ENCODE results near the gene SURF1. TPM values are rescaled to one million over a fixed set of nuclear protein-coding genes. Genes with fewer than 3 reads are reported as not detected.
"Not testable (repeated sequence)": the region's sequence is repeated elsewhere in the genome, so short reads cannot be mapped to it uniquely, and the experiment has no call there.

SURF1 gene
- total RNA-seq, 1 experiment from 2014 or later = 57.8 TPM

- no peak for DNase-seq (ENCODE audit: low read depth)
These were observed 28.5 kb upstream of the SURF1 start for GRCh38 chr9:133384736-133385321.

DNA sequence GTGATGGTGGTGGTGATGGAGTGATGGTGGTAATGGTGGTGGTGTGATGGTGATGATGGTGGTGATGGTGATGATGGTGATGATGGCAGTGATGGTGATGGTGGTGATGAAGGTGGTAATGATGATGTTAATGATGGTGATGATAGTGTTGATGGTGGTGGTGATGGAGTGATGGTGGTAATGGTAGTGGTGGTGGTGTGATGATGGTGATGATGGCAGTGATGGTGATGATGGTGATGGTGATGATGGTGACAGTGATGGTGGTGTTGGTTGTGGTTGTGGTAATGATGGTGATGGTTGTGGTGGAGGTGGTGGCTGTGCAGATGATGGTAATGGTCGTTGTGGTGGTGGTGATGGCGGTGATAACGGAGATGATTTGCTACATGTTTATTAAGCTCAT lies 27.2 kb upstream of the SURF1 start:
- no peak for DNase-seq (ENCODE audit: low read depth)

DNA sequence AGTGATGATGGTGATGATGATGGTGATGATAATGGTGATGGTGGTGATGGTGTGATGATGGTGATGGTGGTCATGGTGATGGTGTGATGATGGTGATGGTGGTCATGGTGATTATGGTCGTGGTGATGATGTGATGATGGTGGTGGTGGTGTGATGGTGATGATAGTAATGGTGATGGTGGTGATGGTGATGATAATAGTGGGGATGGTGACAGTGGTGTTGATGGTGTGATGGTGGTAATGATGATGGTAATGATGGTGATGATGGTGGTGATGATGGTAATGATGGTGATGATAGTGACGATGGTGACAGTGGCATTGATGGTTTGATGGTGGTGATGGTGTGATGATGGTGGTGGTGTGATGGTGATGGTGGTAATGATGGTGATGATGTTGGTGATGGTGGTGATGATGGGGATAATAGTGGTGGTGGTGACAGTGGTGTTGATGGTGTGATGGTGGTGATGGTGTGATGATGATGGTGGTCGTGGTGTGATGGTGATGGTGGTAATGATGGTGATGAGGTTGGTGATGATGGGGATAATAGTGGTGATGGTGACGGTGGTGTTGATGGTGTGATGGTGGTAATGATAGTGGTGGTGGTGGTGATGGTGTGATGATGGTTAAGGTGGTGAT lies 26.3 kb upstream of the SURF1 start:
- DNase-seq (ENCODE audit: low read depth) = no peak

GRCh38 chr9:133380734-133381133 lies 24.4 kb upstream of the SURF1 start:
- DNase-seq (ENCODE audit: low read depth) = no peak

DNA sequence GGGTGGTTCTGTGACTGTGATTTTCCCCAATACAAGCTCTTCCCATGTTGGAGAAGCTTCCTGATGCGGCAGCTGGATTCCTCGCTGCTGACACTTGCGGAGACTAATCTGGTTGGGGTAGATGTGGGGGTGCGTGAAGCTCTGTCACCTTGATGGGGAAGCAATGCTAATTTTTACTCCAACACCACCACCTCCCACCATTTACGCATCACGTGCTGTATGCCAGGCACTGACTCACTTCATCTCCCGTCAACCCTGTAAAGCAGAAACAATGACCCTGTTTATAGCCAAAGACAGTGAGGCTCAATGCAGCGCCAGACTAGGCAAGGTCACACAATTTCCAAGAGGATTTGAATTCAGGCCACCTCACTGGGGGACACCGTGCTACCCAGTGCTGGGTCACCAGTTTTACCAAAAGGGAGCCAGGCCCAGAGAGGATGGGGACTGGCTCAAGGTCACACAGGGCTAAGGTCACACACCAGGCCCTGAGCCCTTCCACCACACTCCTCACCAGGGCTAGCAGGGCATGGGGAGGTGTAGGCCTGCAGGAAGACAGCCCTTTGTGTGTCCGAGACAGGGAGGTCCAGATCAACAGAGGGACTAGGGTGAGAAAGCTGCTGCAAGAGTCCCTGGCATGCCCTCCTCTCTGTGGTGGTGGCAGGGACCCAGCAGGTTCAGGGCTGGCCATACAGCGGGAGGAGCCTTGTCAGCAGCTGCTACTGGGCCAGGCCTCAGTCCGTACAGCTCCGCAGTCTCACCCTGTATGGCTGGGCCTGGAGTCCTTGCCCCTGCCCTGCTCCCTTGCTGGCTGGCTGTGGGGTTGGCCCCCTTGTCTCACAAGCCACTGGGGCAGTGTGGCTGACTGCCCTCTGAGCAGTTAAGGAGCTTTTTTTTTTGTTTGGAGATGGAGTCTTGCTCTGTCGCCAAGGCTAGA lies 23.1 kb upstream of the SURF1 start:
- DNase-seq (ENCODE audit: low read depth) = no peak

DNA sequence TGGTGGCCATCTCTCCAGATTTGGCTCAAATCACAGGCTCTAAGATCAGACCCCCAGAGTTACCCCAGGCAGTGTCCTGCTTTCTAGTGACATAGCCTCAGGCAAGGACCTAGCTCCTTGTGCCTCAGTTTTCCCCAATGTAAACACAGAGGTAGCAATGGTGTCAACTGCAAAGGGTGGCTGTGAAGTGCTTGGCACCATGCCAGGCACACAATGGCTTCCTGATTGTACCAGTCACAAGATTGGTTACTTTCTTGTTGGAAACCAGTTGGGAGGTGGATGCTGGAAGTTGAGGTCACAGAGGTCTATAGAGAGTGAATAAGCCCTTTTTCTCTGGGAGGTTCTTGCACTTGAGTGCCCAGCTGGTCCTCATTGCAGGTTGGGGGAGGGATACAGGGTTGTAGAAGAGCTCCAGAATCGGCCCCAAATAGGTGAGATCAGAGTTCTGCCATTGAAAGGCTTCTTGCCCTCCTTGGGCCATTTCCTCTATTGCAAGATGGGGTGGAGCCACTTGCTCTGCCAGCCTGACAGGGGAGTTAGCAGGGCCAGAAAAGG lies 22.2 kb upstream of the SURF1 start:
- DNase-seq (ENCODE audit: low read depth) = no peak

DNA sequence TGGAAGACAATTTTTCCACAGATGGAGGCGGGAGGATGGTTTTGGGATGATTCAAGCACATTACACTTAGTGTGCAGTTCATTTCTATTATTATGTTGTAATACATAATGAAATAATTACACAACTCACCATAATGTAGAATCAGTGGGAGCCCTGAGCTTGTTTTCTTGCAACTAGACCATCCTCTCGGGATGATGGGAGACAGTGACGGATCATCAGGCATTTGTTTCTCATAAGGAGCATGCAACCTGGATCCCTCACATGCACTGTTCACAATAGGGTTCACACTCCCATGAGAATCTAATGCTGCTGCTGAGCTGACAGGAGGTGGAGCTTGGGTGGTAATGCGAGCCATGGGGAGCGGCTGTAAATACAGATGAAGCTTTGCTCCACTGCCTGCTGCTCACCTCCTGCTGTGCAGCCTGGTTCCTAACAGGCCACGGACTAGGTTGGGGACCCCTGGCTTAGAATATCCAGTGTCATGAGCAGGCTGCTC lies 21.5 kb upstream of the SURF1 start:
- DNase-seq (ENCODE audit: low read depth) = peak; percentile 39

DNA sequence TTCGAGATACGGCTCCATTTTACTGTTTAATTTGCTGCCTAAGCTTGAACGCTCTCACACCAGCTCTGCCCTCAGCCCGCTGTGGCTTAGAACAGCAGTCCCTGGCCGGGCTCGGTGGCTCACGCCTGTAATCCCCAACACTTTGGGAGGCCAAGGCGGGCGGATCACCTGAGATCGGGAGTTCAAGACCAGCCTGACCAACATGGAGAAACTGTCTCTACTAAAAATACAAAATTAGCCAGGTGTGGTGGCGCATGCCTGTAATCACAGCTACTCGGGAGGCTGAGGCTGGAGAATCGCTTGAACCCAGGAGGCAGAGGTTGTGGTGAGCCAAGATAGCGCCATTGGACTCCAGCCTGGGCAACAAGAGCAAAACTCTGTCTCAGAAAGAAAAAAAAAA lies 21.0 kb upstream of the SURF1 start:
- not testable (repeated sequence) for DNase-seq (ENCODE audit: low read depth)

DNA sequence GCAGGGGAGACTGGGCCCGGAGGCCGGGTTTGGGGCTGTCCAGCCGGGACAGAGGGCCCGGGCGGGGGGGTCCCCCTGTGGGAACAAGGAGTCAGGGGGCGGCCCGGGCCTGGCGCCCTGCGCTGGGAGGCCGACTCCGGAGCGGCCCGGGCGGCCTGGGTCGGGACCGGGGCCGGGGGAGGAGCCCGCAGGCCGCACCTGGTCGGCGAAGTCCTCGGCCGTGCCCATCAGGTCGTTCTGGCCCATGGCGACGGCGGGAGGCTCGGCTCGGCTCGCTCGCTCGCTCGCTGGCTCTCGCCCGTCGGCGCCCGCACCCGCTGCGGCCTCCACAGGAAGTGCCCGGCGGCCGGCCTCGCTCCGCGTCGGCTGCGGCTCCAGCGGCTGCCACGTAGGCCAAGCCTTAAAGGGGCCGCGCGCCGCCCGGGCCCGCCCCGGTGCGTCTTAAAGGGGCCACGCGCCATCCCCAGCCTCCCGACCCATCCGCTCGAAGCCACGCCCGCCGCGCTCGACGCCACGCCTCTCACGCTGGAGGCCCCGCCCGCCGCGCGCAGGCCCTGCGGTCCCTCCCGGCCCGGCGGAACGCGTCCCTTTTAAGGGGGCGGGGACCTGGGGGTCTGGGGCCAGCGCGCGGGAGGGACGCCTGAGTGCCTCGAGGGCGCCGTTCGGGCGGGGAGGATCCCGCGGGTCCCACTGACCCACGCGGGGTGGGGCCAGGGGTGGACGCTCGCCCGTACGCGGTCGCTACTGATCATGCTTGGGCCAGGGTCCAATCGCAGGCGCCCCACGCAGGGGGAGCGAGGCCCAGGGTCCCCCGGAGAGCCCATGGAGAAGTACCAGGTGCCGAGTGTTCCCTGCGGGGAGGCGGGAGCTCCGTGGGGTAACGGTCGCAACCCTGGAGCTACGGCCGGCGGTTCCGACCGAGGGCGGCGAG lies 19.7 kb upstream of the SURF1 start, which contains the start of the genes STKLD1 and SURF4:
Gene STKLD1, plus strand, starts transcription at position 643 of the 931 bp plus-strand sequence. Its CDS starts 108 bp downstream, at position 751.
Gene SURF4, minus strand, starts transcription at position 337 of the 931 bp plus-strand sequence. Its CDS starts 91 bp downstream, at position 246.
- peak; percentile 99 for DNase-seq (ENCODE audit: low read depth)

DNA sequence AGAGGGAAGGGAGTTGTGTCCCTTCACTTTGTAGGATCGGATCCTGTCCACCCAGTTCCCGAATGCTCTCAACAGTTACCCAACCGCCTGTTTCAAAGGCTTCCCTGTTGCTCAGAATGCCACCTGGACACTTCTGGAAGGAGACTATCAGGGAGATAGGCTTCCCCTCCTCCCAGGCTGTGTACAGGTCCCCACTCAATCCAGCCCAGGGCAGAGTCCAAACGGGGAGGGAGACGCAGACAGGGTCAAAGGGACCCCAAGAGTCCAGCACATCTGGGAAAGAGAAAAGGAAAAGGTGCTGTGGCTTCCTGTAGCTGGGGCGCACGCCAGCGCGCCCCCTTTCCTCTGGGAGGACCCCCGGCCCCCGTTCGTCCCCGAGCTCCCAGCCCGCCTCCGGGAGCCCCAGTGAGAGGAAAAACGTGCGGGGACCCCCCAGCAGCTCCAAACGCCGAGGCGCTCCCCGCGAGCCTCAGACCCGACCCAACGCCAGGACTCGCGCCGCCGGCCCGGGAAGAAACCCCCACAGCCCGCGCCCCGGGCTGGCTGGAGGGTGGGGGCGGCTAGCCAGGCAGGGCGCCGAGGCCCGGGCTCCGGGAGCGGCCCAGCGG lies 18.9 kb upstream of the SURF1 start:
- peak; percentile 55 for DNase-seq (ENCODE audit: low read depth)

- peak; percentile 52 for DNase-seq (ENCODE audit: low read depth)
These were observed 18.4 kb upstream of the SURF1 start for GRCh38 chr9:133374612-133375115.

DNA sequence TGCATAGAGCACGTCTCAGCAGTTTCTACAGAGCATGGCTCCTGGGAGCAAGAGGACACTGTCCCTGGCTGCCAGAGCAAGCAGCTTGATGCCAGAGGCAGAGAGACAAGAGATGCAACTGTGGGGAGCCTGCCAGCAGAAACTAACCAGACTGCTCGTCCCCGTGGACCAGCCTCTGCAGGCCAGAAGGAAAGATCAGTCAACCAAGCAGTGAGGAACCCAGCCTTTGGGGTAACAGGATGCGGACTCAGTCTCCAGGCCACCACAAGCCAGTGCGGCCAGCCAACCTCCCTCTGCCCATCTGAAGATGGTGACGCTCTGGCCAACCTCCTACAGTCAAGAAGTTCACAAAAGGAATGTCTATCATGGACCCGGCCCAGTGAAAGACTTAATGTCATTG lies 15.9 kb upstream of the SURF1 start:
- no peak for DNase-seq (ENCODE audit: low read depth)

GRCh38 chr9:133371261-133371711 lies 15.0 kb upstream of the SURF1 start:
- no peak for DNase-seq (ENCODE audit: low read depth)

DNA sequence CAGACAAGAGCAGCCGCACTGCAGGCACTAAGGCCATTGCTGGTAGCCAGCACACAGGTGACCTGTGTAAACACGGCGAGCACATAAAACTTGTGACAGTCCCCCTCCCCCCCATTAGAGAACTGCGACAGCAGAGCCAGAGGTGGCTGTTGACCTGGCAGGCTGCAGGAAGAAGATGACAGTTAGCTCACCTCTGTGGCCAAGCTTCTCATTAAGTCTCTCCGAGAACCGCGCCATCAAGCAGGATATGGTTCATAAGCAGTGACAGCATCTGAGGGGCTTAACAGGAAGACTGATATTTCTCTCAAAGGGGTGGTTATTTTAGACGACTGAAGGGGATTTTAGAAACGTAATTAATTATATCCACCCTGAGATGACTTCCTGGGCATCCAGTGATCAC lies 14.4 kb upstream of the SURF1 start:
- DNase-seq (ENCODE audit: low read depth) = no peak

DNA sequence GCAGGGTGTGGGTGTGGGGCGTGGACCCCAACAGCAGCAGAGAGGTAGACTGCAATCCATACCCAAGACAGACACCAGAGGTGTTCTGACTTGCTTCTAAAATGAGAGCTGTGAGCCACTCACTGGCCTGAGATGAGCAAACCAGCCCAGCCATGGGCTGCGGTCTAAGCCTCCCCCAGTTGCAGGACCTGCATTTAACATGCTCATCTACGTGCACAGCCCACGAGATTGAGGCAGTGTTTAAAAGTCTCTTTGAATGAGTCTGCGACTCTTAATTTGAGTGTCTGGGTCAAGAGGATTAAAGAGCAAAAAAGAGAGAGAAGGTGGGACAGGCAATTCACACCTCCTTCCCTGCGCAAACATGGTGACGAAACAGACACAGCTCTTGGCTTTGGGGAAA lies 13.6 kb upstream of the SURF1 start:
- no peak for DNase-seq (ENCODE audit: low read depth)

DNA sequence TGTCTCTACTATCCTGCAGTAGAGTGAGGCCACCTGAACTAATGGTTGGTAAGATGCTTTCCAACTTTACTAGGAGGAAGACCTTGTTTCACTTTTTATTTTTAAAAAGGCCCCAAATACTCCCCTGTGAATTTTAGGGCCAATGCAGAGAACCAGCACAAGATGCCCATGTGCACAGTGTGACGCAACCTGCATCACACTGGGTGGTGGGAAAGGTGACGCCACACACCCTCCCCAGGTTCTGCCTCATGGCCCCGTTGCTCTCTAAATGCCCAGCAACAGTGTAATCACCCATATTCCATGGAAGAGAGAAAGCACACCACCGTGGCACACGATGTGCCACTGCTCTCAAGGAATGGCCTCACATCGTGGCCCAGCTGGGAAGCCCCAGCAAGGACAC lies 13.1 kb upstream of the SURF1 start:
- no peak for DNase-seq (ENCODE audit: low read depth)

DNA sequence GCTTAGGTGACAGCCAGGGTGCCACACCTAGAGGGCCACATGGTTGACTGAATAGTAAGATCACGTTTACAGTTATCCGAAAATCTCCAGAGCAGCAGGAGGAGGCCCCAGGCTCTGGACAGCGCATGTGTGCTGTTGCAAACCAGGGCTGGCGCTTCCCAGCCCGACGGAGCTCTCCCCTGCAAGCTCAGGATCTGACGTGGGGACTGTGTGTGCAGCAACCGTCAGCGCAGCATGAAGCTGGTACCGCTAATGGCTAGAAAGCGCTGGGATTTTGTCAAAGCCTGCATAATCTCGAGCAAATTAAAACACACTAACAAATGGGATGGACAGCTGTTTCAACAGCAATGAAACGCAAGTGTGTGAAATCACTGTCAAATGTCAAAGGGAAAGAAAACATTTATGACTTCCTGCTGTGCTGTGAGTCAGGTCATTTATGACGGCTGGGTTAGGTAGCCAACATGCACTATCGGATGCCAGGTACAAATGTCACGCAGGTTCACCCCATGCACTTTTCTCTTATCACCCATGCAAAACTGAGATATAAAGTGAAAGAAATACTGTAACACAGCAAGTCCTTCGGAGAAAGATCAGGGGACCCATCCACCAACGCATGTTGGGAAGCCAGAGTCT lies 12.1 kb upstream of the SURF1 start:
- no peak for DNase-seq (ENCODE audit: low read depth)

DNA sequence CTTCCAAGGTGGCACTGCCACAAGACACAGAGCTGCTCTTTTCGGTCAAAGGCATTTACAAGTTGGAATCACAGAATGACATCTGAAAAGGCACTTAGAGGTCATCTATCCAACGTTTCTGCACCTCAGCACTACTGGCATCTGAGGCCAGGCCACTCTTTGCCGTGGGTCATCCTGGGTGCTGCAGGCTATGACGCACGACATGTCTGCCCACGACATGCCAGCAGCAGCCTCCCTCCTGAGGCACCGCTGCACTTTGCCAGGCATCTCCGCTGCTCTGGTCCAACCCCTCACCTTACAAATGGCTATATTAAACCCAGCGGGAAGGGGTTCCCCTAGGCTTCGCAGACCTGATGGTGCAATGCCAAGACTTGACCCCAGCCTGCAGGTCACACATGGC lies 11.5 kb upstream of the SURF1 start:
- no peak for DNase-seq (ENCODE audit: low read depth)

DNA sequence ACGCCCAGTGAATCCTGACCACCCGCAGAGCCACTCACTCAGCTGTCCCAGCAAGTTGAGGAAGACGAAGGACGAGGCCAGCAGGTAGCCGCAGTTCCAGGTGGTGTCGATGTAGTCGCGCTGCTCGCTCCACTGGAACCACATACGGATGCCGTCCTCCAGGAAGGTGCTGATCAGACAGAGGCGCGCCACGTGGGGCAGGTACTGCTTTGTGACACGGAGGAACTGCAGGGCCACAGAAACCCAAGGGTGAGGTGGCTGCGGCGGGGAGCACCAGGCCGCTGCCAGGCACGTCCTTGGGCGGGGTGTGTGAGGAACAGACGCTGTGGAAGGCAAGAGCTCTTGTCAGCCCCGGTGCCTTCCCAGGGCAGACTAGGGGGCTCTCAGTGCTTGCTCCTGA lies 10.9 kb upstream of the SURF1 start:
- DNase-seq (ENCODE audit: low read depth) = no peak

- no peak for DNase-seq (ENCODE audit: low read depth)
These were observed 10.1 kb upstream of the SURF1 start for GRCh38 chr9:133366435-133366834.

Data from Daoy (cell line).